NCI-H1417 treated with DMSO at 0.1 percent for 48 hours (cell line): ENCODE results near the gene ZXDC.

ENCODE experiments used
- DNase-seq: peaks from one replicate; lab custom pipeline; 2025; lab: John Stamatoyannopoulos, UW

ZXDC gene

DNA sequence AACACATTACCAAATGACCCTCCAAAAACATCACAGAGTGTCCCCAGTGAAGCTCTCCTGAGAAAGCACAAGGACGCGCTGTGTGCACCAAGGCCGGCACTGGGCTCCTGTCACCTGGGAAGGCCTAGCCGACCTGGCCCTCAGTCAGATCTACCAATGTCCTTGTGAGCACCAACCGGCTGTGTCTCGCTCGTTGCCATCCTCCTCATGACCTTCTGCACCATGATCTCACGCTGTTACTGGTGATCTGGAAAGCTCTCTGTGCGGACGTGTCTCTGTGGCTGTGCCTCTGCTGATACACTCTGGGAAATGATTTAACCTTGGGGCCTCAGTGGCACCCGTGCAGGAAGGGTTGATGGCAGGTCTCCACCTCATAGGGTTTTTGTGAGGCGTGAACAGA lies 24.2 kb downstream of the ZXDC start:
- DNase-seq = no peak

DNA sequence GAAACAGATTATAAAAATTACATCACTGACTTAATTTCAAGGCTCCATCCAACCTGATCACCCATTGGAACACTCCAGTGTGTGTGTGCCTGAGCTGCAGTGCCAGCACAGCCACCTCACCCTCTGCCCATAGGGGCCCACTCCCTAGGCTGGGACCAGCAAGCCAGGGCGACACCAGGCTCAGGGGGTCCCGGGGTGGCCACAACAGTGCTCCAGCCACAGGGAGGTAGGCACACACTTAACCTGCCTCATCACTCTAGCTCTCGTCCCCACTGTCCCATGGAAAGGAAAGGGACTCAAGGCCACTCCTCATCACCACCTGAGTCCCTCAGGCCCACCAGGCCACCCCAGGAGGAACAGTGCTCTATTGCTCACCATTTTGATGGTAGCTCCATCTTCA lies 24.9 kb downstream of the ZXDC start:
- DNase-seq = no peak

DNA sequence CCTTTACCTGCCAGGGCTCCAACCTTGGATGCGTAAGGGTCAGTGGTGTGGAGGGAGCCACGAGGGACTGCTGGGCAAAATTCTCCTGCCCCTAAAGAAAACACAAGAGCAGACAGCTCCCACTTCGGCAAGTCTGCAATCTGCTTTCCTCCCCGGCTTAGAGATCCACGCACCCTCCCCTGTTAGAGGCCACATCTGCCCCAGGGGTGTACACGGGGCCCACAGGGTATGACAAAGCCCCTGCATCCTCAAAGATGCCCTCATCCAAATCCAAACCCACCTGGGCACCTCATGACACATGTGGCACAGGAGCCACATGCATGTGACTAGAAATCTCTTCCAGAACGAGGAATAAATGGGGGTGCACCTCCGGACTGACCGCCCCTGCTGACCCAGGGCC lies 25.5 kb downstream of the ZXDC start:
- no peak for DNase-seq

DNA sequence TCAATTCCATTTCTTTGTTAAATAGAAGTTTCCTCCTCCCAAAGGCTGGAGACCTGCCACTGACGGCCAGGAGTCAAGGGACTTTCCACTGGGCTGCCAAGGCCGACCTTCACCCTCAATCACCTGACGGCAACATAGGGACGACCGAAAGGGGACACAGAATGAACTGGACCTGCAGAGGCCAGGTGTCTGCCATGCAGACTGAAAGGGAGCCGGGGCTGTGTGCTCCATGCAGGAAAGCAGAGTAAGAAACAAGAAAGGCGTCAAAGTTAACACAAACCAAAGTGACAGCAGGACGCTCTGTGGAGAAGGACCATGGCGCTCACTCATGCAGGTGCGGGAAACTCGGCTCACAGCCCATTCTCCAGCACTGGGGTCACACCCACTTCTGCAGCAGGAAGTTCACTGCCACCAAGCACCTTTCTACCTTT lies 26.1 kb downstream of the ZXDC start:
- DNase-seq = no peak

DNA sequence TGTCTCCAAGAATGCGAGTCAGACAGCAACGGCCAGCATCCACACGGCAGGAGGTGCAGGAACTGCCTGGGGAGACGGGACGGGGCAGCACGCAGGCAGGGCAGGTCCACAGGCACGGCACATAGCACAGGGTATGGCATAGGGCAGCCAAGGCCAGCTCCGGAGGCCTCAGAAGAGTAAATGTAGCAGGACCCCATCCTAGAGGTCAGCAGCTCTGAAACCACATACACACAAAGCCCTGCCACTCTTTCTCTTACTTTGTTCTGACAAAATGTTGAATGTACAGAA lies 26.9 kb downstream of the ZXDC start:
- DNase-seq = no peak

DNA sequence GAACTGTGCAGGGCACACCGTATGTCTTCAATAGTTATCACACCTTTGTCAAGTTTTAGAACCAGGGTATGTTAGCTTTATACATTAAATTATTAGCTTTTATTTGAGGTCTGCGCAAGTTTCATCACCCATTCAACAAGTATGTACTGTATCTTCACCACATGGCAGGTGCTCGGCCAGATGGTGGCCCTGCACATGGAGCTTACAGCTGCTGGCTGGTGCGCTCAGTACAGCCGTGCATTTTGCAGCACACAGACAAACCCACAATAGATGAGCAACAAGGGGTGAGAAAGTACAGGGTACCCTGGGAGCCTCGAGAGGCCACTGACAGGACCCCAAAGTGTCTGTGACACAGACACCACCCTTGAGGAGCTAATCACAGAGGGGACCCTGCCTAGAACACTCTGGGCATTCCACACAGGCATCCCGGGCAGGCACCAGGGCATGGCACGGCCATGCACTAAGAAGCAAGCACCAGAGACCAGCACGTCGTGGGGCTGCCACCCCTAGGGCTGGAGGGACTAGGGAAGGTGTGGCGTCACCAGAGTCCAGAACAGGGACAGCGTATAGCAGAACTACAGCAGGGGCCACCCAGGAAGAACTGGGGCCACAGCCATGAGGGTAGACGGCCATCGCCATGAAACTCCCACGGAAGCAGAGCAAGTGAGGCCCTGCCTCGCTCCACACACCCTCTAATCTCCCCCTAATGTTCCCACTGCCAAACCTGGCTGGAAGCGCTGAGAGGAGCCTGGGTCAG lies 27.4 kb downstream of the ZXDC start:
- DNase-seq = no peak

DNA sequence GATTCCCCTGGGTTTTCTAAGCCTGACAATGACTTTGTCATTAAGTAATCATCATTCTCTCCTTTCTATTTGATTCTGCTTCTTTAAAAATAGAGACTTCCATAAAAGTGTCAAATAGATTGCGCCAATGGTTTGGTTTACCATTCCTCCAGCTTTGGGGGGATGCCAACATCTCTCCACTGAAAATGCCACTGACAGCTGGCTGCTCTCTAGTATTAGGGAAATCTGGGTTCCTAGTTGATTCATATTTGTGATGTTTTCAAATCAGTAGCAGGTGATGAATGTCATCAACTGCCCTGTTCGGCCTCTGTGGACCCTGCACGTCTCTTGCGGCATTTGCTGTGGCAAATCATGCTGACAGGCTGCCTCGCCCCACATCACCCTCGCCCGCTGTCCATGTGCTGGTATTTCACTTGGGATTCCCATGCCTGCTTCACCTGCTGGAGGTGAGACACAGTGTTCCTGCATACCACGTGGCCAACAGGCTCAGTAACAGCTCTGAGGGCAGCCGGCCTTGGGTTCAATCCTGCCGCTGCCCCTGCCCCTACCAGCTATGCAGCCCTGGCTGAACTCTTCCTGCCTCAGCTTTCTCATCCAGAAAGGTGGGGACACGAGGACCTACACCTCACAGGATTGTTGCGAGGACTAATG lies 28.1 kb downstream of the ZXDC start:
- DNase-seq = no peak

DNA sequence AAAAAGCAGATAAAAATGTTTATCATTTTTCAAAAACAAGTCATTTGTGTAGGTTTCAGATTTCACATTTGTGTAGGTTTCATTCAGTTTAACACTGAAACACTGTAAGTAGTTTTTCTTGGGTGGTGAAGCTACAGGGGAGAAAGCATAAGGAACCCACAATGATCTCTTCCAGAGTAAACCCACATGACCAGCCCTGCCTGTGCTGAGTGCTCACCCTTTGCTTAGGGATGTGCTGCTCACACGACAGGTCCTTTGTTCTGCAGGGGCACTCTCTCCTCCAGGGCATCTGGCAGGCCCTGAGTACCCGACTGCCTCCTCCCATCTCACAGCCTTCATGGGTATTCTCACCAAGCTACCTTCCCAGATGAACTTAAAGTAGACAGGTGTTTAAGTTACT lies 28.9 kb downstream of the ZXDC start:
- no peak for DNase-seq

DNA sequence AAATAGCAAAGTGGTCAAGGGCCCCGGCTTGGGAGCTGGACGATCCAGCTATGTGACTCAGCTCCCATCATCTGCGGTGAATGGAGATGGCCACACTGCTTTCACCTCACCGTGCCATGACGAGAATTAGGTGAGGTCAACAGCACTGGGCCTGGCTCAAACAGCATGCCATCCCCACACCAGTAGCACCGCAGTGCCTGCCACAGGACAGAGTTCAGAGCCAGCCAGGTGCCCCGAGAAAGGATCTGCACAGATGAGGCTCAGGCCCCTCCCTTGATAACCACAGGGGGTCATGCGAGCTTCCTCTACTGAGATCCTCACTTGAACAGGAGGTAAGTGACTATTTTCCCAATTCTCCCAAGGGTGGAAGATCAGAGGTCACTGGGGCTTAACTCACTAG lies 29.4 kb downstream of the ZXDC start:
- DNase-seq = no peak

DNA sequence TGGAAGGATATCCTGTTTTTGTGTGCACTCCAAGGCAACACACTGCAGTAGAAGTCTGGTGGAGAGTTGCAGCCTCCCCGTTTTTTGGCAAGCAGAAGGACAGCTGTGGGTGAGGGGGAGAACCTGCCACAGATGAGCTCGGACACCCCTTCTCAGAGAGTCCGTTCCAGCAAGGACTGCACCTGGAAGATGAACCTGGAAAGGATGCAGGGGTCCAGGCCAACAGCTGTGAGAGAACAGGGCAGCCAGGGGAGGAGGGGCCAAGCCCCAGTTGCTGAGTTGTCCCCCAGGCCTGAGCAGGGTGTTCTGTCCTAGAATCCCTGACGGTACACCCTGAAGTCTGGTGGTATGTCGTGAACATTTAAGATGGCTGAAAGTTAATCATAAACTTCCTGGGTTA lies 30.2 kb downstream of the ZXDC start:
- DNase-seq = no peak

DNA sequence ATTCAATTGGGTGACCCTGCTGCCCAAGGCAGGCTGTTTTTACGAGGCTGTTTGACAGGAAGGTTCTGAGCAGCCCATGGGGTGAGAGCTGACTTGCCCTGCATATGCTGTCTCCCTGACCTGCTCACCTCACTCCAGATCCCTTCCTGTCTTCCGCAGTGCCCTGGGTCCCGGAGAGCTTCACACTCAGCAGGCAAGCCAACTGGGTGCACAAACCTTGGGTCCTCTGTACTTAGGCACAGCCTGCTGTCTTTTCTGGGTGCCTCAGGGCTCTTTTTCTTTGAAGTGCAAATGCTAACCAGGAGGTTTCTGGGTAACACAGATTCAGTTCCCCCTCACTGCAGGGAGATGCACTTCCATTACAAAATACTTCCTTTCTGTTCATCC lies 32.8 kb downstream of the ZXDC start:
- no peak for DNase-seq

DNA sequence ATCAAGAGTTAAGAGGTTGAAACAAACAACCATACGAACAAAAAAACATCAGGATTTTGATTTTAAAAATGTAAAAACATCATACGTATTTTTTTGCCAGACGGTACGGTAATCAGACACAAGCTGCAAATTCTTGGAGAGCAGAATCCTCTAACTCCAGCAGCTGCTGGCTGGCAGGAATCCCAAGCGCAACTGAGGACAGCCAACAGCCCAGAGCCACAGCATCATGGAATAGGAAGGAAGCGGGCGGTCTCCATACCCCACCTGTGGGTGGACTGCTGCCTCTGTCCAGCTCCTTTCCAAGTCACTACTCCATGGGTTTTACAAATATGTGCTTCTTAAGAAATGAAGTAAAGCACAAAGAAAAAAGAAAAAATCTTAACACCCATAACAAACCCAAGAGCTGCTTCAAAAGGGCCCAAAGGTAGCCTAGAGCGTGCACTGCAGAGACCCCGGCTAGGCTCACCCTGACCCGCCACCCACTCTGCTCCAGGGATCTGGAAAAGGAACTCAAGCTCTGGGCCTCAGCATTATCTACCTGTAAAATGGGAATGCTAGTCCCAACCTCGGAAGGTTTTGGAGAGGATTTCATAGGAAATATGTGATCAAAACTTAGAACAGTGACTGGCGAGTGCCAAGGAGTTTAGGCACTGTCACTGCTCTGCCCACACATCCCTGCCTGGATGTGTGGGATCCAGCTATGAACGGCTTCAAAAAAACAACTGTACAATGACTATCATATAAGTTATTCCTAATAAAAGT lies 33.4 kb downstream of the ZXDC start:
- no peak for DNase-seq

DNA sequence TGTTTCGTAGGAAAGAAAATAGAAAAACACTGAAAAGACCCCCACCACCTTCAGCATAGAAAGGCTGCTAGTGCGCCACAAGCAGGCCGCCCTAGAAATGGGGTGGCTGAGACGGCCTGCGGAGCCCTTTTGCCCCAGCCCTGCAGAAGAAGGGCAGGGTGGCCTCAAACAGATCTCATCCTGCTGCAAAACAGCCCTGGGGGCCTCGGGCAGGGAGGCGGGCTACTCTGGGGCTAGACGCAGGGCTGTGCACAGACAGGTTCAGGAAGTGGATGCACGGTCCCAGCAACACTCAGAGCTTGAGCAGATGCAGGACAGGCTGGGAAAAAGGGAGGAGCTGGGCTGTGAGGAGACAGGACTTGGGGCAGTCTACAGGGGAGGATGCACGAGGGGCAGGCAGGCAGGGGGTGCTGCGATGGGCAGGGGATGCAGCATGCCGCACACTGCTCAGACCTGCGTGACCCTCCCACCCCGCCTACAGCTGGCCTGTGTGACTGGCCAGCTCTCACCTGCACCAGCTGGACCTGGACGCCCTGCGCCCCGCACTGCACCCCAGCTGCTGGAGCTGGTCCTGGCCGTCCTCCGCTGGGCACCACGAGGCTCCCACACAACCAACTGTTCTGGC lies 34.3 kb downstream of the ZXDC start:
- no peak for DNase-seq

DNA sequence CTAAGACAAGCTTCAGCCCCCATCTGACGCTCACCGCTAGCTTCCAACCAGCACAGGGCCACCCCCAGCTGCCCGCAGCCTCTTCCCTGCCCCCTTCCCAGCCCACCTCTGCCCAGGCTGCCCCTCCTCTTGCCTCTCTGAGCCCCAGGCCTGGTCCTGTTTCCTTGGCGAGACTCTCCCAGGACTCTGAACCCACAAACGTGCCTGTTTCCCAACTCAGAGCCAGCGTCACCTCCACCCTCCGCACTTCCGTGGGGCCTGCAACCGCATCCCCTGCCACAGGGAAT lies 35.0 kb downstream of the ZXDC start:
- no peak for DNase-seq

DNA sequence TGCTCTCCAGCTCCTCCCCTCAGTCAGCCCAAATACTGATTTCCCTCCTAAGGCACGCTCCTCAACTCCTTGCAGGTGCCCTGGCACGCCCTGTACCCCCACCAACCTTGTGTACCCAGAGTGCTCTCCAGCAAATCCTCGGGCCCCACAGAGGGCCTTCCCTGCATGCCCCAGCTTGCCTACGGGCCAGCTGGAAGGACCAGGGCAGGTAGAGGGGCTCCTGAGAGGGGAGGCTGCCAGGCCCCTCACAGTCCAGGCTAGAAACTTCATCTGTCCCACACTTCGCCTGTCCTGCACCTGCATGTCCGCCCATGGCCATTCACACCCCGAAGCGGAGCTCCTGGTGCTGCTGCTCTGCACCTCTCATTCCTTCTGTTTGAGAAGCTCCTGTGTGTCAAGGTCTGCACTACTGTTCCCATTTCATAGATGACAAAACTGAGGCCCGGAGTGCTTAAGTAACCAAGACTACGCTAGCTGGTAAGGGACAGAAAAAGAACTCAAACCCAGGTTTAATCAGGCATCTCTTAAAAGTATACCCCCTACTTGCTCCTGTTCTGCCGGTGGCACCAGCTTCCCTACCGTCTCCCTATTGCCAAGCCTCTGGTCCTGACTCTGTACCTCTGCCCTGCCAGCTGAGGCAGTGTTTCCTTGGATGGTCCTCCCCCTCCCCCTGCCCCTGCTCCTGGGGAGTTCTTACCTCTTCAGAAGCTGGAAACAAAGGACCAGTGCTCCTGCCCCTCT lies 35.6 kb downstream of the ZXDC start:
- no peak for DNase-seq

DNA sequence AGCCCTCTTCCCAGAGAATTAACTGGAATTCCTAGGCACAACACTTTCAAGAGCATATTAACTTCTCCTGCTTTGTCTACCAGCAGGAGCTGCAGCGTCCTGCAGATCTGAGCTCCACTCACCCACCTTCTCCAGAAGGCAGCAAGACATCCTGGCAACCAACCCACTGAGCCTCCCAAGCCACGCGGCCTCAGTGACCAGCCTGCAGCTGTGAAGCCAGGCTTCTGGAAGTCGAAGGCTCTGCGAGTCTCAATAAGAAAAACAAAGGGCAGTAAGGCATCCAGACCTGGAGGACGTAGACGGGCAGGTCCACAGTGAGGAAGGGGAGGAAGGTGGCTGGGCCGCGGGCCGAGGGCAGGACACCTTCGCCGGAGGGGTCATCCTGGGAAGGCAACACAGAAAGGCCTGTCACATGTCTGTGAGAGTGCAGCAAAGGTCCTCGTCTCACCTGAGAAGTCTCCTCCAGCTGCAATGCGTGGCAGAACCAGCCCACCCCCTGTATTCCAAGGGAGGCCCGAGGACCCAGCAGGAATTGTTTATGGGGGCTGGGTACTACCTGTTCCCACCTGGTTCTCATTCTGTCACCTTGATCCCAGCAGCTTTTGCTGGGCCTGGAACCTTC lies 36.2 kb downstream of the ZXDC start:
- DNase-seq = no peak

DNA sequence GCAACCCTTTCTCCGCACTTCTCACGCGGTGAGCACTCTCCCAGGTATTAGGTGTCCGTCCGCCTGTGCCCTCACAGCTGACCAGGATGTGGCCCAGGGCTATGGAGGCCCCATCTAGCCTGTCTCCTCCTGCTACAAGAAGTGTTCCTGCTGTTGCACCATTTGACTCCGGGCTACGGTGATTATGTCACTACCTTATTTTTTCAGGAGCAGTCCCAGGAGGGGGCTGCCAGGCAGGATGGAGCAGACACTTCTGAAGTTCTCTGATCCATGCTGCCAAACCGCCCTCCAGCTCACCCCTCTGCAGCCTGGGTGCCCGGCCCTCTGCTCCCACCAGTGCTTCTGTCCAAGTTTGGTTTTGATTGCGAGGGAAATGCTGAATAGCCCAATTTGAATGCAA lies 36.9 kb downstream of the ZXDC start:
- DNase-seq = no peak

DNA sequence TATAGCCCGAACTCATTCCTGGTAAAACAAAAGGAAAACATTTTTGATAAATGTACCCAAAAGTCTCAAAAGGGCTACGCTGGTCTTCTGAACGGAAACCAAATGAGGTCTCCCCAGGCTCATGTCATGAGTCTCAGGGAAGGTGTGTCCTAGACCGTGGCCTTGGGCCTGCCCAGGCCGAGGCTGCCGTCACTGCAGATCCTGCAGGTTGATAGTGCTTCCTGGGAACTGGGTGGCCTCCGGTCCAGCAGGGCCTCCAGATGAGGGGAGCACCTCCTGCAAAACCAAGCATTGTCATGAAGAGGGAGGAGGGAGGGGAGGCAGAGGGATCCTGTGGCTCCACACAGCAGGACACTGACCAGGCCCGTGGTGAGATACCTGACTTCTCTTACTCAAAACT lies 37.5 kb downstream of the ZXDC start:
- DNase-seq = no peak

DNA sequence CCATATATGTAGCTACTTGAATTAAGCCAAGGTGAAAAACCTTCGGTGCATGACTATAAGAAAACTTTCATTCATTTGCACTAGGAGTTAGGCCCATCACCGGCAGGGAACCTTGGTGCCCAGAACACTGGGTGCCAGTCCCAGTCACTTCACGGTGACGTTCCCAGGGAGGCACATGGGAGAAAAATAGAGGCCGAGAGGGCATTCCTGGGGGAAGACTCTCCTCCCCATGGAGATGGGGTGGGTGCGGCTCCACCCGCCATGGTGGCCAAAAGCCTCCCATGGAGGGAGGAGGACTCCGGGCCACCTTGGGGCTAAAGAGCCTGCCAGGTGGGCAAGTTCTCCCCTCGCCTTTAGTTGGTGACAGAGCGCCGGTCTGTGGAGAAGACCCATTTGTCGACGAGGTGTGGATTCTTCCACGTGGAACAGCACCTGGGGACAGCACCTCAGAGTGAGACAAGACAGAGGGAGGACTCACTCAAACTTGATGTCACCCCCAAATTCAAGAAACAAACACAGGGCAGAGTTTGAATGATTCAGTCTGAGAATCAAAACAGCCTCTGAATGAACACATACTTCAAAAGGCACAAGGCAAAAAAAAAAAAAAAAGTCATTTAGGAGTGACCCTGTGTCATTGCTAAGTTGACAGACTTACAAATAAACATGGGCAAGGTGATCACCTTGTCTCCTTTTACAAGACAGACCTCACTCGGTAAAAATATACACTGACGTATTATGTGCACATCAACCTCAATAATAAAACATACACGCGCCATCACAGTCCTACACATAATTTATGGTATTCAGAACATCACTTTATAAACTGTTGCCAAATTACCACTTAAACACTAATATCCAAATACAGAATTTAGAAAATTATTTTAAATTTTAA lies 38.6 kb downstream of the ZXDC start:
- DNase-seq = no peak

DNA sequence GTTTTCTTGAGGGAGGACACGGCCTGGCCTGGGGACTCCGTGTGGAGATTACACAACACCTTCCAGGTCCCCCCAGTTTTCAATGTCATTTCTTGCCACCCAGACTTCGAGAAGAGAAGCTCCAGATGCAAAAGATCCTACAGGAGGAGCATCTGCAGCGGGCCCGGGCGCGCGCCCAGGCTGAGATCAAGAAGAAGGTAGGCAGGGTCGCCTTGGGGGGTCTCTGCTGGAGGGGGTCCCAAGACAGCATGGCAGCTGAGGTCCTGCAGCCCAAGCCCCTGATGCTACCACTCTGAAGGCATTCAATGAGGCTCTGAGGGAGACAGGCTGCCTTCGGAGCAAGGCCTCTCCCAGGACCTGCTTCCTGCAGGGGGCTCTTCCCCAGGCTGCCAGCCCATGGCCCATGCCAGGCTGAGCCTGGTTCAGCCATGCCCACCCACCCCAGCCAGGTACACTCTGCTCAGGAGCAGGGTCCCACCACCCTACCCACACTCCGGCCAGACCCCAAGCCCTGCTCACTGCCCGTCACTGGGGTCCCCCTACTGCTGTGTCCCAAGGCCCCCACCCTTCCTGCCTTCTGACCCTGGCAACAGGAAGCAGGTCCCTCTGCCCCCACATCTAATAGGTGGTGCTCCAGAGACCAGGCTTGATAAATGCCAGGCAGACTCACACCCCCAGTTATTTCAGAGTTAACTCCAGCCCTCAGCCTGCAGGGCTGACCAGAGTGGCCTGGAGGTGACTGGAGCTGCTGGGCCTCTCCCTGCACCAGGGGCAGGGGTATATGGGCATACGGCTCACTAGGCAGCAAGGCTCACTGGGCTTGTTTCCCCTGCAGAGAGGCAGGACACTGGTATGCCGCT lies 40.0 kb downstream of the ZXDC start:
- DNase-seq = no peak
